Measurements from ENCODE around the gene TAS2R31. TPM values are rescaled to one million over a fixed set of nuclear protein-coding genes. Genes with fewer than 3 reads are reported as not detected.

The TAS2R31 gene
- total RNA-seq, 1 experiment from 2014 or later = 1.7 TPM

DNA sequence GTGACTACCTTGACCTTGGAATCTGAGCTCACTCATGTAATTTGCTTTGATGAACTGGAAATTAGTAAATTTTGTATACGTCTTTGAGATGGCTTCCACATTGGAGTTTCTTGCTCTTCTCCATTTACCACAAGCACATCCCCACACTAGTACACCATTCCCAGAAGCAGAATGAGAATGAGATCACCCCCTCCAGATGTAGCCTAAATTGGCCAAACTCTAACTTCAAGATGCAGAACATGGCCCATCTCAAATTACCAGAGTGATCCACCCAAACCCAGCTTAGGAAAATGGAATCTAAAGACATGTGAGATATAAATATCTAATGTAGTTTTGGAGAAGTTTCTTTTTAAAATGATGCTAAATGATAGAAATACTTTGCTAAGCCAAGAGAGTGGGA lies 23.6 kb downstream of the TAS2R31 start:
- H3K23ac ChIP-seq (ENCODE audit: insufficient read length, low read depth, low read length) = no peak overlapping the region
- no peak for DNase-seq
- H3K27ac ChIP-seq (ENCODE audit: insufficient read length, low read depth, low read length) = no peak overlapping the region
- no peak overlapping the region for H3K4me2 ChIP-seq (ENCODE audit: insufficient read depth, insufficient read length, low read length)
- H3K9me3 Mint-ChIP-seq = no peaks in the 10 kb centered on the region
- TF ChIP-seq, protein P1, sequence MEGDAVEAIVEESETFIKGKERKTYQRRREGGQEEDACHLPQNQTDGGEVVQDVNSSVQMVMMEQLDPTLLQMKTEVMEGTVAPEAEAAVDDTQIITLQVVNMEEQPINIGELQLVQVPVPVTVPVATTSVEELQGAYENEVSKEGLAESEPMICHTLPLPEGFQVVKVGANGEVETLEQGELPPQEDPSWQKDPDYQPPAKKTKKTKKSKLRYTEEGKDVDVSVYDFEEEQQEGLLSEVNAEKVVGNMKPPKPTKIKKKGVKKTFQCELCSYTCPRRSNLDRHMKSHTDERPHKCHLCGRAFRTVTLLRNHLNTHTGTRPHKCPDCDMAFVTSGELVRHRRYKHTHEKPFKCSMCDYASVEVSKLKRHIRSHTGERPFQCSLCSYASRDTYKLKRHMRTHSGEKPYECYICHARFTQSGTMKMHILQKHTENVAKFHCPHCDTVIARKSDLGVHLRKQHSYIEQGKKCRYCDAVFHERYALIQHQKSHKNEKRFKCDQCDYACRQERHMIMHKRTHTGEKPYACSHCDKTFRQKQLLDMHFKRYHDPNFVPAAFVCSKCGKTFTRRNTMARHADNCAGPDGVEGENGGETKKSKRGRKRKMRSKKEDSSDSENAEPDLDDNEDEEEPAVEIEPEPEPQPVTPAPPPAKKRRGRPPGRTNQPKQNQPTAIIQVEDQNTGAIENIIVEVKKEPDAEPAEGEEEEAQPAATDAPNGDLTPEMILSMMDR (conservative IDR thresholded peaks at IDR 0.05) = no peak
- no peak overlapping the region for H2BK15ac ChIP-seq (ENCODE audit: low read depth, low read length)
- no peak overlapping the region for H4K5ac ChIP-seq (ENCODE audit: insufficient read length, low read depth, low read length)
- H3K79me2 ChIP-seq (ENCODE audit: insufficient read depth, low read length) = no peaks in the 10 kb centered on the region
- H3K27ac Mint-ChIP-seq = no peak overlapping the region
- no peak overlapping the region for H3K4me3 Mint-ChIP-seq
- H2BK20ac ChIP-seq (ENCODE audit: low read depth, low read length, poor library complexity, severe bottlenecking) = no peak overlapping the region
- no peak overlapping the region for H3K18ac ChIP-seq (ENCODE audit: insufficient read length, low read depth, low read length)
- H3K9me3 ChIP-seq (ENCODE audit: control insufficient read depth, low read depth, low read length) = no peaks in the 10 kb centered on the region
- no peaks in the 10 kb centered on the region for H3K27me3 Mint-ChIP-seq (ENCODE audit: low read depth)
- H3K79me1 ChIP-seq (ENCODE audit: insufficient read depth, low read depth, low read length, poor library complexity, severe bottlenecking) = no peaks in the 10 kb centered on the region
- H2BK120ac ChIP-seq (ENCODE audit: low read depth, low read length, poor library complexity, severe bottlenecking) = no peak overlapping the region
- H2AFZ ChIP-seq (ENCODE audit: low read length) = no peak overlapping the region
- no peak overlapping the region for H3K4ac ChIP-seq (ENCODE audit: low read depth, low read length)
- no peaks in the 10 kb centered on the region for H3K23me2 ChIP-seq (ENCODE audit: insufficient read length, low read depth, low read length, poor library complexity, severe bottlenecking)
- no CpG with 5 or more reads among the region's 1 CpG for WGBS (ENCODE audit: extremely low coverage, insufficient read length, low lambda C conversion rate)
- no peaks in the 10 kb centered on the region for H3K27me3 ChIP-seq (ENCODE audit: insufficient read depth, low read length)
- H4K20me1 ChIP-seq (ENCODE audit: control insufficient read depth, insufficient read depth, insufficient read length) = no peaks in the 10 kb centered on the region
- H3K36me3 Mint-ChIP-seq (ENCODE audit: insufficient read depth in 1 of 3, low read depth in 3 of 3) = peaks cover 0 to 3% (median 0%) of the 10 kb centered on the region in 3 experiments; a peak in 2 of 7 replicates
- no peaks in the 10 kb centered on the region for H3K4me1 Mint-ChIP-seq
- H2AK5ac ChIP-seq (ENCODE audit: insufficient read length, low read length) = no peak overlapping the region
- no peak overlapping the region for H4K91ac ChIP-seq (ENCODE audit: insufficient read length, low read depth, low read length)
- no peaks in the 10 kb centered on the region for H3K4me1 ChIP-seq (ENCODE audit: insufficient read depth, low read length)
- no peak overlapping the region for H3K56ac ChIP-seq (ENCODE audit: insufficient read length, low read depth, low read length)
- H3K14ac ChIP-seq (ENCODE audit: insufficient read depth, low read length) = no peak overlapping the region
- no peak overlapping the region for H2BK12ac ChIP-seq (ENCODE audit: insufficient read length, low read depth, low read length)
- H4K8ac ChIP-seq (replicated peaks; ENCODE audit: insufficient read length, low read depth, low read length) = no peak overlapping the region
- no peak overlapping the region for H3T11ph ChIP-seq (ENCODE audit: low read length)
- H3K9ac ChIP-seq (ENCODE audit: extremely low read depth, insufficient read length, low read length) = no peak overlapping the region
- H2BK5ac ChIP-seq (ENCODE audit: insufficient read length, low read length) = no peak overlapping the region
